Measurements from ENCODE around the gene SPEM3.

The SPEM3 gene

DNA sequence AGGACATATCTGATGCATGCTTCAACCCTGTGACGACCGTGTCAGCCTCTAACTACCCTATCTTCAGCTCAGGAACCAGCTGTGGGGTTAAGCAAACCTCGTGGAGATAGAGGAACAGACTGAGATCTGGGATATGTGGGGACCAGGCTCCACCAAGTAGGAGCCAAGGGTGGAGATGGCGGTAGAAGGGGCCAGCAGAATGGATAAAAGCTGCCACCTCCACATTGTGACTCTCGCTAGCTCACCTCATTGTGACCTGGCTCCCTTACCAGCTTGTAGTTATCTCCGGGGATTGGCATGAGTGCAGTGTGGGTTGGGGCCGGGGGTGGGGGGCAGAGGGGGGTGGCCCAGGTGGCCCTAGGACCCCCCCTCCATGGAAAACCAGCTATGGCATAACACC is 3.3 kb upstream of the SPEM3 start, which contains the start of gene SPEM2:
TSS of gene SPEM2 (plus strand) at position 301 of the 400 bp plus-strand sequence. CDS start at position 374, 73 bp downstream.
- TF ChIP-seq YY1 (IDR thresholded peaks at IDR 0.05; ENCODE audit: low read depth) (no peak), FOXM1 (IDR thresholded peaks at IDR 0.05; ENCODE audit: borderline replicate concordance, low read depth) (no peak)

DNA sequence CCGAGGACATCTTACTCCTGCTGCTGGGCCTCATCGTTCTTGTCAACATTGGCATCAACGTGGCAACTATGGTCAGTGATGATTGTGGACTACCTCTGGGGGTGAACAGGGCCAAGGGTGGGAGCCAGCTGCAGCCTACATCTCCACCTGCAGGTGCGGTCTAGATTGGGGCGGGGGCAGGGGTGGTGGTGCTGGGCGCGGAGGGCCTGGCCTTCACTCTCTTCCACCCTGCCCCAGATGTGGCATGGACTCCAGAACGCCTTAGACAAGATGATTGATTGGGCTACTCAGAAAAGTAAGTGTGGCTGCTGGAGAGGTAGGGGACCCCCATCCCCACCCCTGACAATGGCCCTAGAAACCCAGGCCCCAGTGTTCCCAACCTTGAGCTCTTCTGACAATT is 2.9 kb upstream of the SPEM3 start:
- TF ChIP-seq, protein P1, sequence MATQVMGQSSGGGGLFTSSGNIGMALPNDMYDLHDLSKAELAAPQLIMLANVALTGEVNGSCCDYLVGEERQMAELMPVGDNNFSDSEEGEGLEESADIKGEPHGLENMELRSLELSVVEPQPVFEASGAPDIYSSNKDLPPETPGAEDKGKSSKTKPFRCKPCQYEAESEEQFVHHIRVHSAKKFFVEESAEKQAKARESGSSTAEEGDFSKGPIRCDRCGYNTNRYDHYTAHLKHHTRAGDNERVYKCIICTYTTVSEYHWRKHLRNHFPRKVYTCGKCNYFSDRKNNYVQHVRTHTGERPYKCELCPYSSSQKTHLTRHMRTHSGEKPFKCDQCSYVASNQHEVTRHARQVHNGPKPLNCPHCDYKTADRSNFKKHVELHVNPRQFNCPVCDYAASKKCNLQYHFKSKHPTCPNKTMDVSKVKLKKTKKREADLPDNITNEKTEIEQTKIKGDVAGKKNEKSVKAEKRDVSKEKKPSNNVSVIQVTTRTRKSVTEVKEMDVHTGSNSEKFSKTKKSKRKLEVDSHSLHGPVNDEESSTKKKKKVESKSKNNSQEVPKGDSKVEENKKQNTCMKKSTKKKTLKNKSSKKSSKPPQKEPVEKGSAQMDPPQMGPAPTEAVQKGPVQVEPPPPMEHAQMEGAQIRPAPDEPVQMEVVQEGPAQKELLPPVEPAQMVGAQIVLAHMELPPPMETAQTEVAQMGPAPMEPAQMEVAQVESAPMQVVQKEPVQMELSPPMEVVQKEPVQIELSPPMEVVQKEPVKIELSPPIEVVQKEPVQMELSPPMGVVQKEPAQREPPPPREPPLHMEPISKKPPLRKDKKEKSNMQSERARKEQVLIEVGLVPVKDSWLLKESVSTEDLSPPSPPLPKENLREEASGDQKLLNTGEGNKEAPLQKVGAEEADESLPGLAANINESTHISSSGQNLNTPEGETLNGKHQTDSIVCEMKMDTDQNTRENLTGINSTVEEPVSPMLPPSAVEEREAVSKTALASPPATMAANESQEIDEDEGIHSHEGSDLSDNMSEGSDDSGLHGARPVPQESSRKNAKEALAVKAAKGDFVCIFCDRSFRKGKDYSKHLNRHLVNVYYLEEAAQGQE (IDR thresholded peaks at IDR 0.05; ENCODE audit: low read depth) = no peak
- TF ChIP-seq TAF1 (IDR thresholded peaks at IDR 0.05; ENCODE audit: low read depth) = no peak
- TF ChIP-seq, protein P2, sequence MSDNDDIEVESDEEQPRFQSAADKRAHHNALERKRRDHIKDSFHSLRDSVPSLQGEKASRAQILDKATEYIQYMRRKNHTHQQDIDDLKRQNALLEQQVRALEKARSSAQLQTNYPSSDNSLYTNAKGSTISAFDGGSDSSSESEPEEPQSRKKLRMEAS (IDR thresholded peaks at IDR 0.05) = no peak
- TF ChIP-seq TEAD4 (IDR thresholded peaks at IDR 0.05) = no peak
- no peak for TF ChIP-seq NFIC (IDR thresholded peaks at IDR 0.05)
- no peak for TF ChIP-seq ZBTB7A (IDR thresholded peaks at IDR 0.05; ENCODE audit: low read depth)
- TF ChIP-seq RAD21 (IDR thresholded peaks at IDR 0.05; ENCODE audit: low read depth) = no peak
- no peak for TF ChIP-seq CEBPB (IDR thresholded peaks at IDR 0.05)
- no peak for TF ChIP-seq YY1 (IDR thresholded peaks at IDR 0.05; ENCODE audit: low read depth)
- TF ChIP-seq, protein P3, sequence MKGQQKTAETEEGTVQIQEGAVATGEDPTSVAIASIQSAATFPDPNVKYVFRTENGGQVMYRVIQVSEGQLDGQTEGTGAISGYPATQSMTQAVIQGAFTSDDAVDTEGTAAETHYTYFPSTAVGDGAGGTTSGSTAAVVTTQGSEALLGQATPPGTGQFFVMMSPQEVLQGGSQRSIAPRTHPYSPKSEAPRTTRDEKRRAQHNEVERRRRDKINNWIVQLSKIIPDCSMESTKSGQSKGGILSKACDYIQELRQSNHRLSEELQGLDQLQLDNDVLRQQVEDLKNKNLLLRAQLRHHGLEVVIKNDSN (IDR thresholded peaks at IDR 0.05) = no peak
- TF ChIP-seq EP300 (IDR thresholded peaks at IDR 0.05; ENCODE audit: borderline replicate concordance) = no peak
- TF ChIP-seq FOXM1 (IDR thresholded peaks at IDR 0.05; ENCODE audit: borderline replicate concordance, low read depth) = no peak
- TF ChIP-seq TCF12 (IDR thresholded peaks at IDR 0.05; ENCODE audit: low read depth) = no peak
- TF ChIP-seq EGR1 (IDR thresholded peaks at IDR 0.05) = no peak
- no peak for TF ChIP-seq CREB1 (IDR thresholded peaks at IDR 0.05; ENCODE audit: low read depth)

GRCh38 chr17:7426203-7426863 is 2.3 kb upstream of the SPEM3 start:
- TF ChIP-seq TAF1 (IDR thresholded peaks at IDR 0.05; ENCODE audit: low read depth) = no peak
- no peak for TF ChIP-seq EP300 (IDR thresholded peaks at IDR 0.05; ENCODE audit: borderline replicate concordance)
- TF ChIP-seq RAD21 (IDR thresholded peaks at IDR 0.05; ENCODE audit: low read depth) = no peak
- no peak for TF ChIP-seq EGR1 (IDR thresholded peaks at IDR 0.05)
- TF ChIP-seq ZBTB7A (IDR thresholded peaks at IDR 0.05; ENCODE audit: low read depth) = no peak
- no peak for TF ChIP-seq CREB1 (IDR thresholded peaks at IDR 0.05; ENCODE audit: low read depth)
- TF ChIP-seq TCF12 (IDR thresholded peaks at IDR 0.05; ENCODE audit: low read depth) = no peak
- TF ChIP-seq FOXM1 (IDR thresholded peaks at IDR 0.05; ENCODE audit: borderline replicate concordance, low read depth) = no peak
- TF ChIP-seq, protein P2 (IDR thresholded peaks at IDR 0.05) = no peak
- no peak for TF ChIP-seq TEAD4 (IDR thresholded peaks at IDR 0.05)
- TF ChIP-seq, protein P3 (IDR thresholded peaks at IDR 0.05) = no peak
- TF ChIP-seq CEBPB (IDR thresholded peaks at IDR 0.05) = no peak
- TF ChIP-seq NFIC (IDR thresholded peaks at IDR 0.05) = no peak
- no peak for TF ChIP-seq YY1 (IDR thresholded peaks at IDR 0.05; ENCODE audit: low read depth)
- TF ChIP-seq, protein P1 (IDR thresholded peaks at IDR 0.05; ENCODE audit: low read depth) = no peak

DNA sequence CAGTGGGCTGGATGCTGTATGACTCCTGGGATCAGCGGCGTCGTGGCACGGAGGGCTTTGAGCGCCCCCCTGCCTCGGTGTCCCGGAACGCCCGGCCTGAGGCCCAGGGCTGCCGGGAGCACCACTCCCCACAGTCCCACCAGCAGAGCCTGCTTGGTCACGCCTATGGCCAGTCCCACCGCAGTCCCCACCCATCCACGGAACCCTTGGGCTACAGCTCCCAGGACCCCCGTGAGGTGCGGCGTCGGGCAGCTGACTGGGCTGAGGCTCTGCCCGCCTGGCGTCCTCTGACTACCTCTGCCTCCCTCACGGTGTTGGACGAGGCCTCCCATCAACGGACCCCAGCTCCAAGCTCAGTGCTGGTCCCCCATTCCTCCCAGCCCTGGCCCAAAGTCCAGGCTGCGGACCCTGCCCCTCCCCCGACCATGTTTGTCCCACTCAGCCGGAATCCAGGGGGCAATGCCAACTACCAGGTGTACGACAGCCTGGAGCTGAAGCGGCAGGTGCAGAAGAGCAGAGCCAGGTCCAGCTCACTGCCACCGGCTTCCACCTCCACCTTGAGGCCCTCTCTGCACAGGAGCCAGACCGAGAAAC is 1.7 kb upstream of the SPEM3 start:
- no peak for TF ChIP-seq YY1 (IDR thresholded peaks at IDR 0.05; ENCODE audit: low read depth)
- no peak for TF ChIP-seq ZBTB7A (IDR thresholded peaks at IDR 0.05; ENCODE audit: low read depth)
- no peak for TF ChIP-seq TCF12 (IDR thresholded peaks at IDR 0.05; ENCODE audit: low read depth)
- no peak for TF ChIP-seq RAD21 (IDR thresholded peaks at IDR 0.05; ENCODE audit: low read depth)
- no peak for TF ChIP-seq CEBPB (IDR thresholded peaks at IDR 0.05)
- no peak for TF ChIP-seq FOXM1 (IDR thresholded peaks at IDR 0.05; ENCODE audit: borderline replicate concordance, low read depth)
- TF ChIP-seq EP300 (IDR thresholded peaks at IDR 0.05; ENCODE audit: borderline replicate concordance) = no peak

DNA sequence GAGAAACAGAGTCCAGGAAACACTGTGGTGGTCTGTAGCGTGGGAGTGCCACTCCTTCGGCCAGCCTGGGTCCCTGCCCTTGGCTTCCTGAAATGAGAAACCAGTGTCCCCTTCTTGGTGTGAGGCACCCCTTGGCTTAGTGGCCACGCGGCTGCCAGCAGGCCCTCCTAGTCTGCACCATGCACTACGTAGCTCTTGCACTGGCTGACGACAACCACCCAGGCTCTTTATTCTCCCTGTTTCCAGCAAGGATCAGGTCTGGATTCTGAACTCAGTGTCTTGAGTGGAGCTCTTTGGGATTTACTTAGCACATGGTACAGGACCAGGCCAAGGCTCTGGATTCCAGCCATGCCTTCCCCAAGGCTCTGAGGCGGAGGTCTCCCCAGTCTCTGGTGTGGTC is 1.1 kb upstream of the SPEM3 start:
- TF ChIP-seq TEAD4 (IDR thresholded peaks at IDR 0.05) (no peak), RAD21 (IDR thresholded peaks at IDR 0.05; ENCODE audit: low read depth) (no peak), TAF1 (IDR thresholded peaks at IDR 0.05; ENCODE audit: low read depth) (no peak), TCF12 (IDR thresholded peaks at IDR 0.05; ENCODE audit: low read depth) (no peak), CREB1 (IDR thresholded peaks at IDR 0.05; ENCODE audit: low read depth) (no peak), FOXM1 (IDR thresholded peaks at IDR 0.05; ENCODE audit: borderline replicate concordance, low read depth) (no peak), EP300 (IDR thresholded peaks at IDR 0.05; ENCODE audit: borderline replicate concordance) (no peak), EGR1 (IDR thresholded peaks at IDR 0.05) (no peak), CEBPB (IDR thresholded peaks at IDR 0.05) (no peak), YY1 (IDR thresholded peaks at IDR 0.05; ENCODE audit: low read depth) (no peak), ZBTB7A (IDR thresholded peaks at IDR 0.05; ENCODE audit: low read depth) (no peak), NFIC (IDR thresholded peaks at IDR 0.05) (no peak)
- TF ChIP-seq, protein P1 (IDR thresholded peaks at IDR 0.05; ENCODE audit: low read depth) = no peak
- TF ChIP-seq, protein P3 (IDR thresholded peaks at IDR 0.05) = no peak
- TF ChIP-seq, protein P2 (IDR thresholded peaks at IDR 0.05) = no peak
